CD4-positive, alpha-beta T cell (primary cell): ENCODE measurements around the gene PPP1R36. TPM values are rescaled to one million over a fixed set of nuclear protein-coding genes. Genes with fewer than 3 reads are reported as not detected.

Experiments used
- ATAC-seq: fragments of 200-7000 bp; cut with Tn5 transposase; one replicate; pipeline ENCODE4 v1.10.0; 2022; ENCODE audit warnings: mild to moderate bottlenecking; ENCODE audit not compliant: poor library complexity
- CTCF ChIA-PET: fragments of 350-600 bp; sonication (Branson Sonifier 250); formaldehyde crosslinking; loops from one replicate; lab custom pipeline; 2021; ENCODE audit warnings: antibody characterized with exemption, inconsistent platforms; lab: Charles Lee
- POLR2A ChIA-PET: fragments of 350-600 bp; sonication (Branson Sonifier 250); formaldehyde crosslinking; loops from one replicate; lab custom pipeline; 2021; ENCODE audit warnings: antibody characterized with exemption, inconsistent platforms; lab: Charles Lee
- DNase-seq, 14 experiments: peaks; one replicate each; pipeline ENCODE4 v3.0.0-alpha.2; 2013 to 2020; ENCODE audit warnings: mixed read lengths in 2 of 14
- H3K27ac ChIP-seq, 2 donors: one replicate each; pipeline versions ENCODE4 v1.5.1 to v1.7.0; 2013; ENCODE audit warnings: low read length in 2 of 2, low read depth in 1 of 2, mild to moderate bottlenecking in 1 of 2
- H3K27me3 ChIP-seq, 2 experiments: 1 replicate in 1 of 2; 2 replicates in 1 of 2; pipeline versions ENCODE4 v1.6.1 to v1.7.0; 2013; ENCODE audit warnings: low read length in 2 of 2, control low read depth in 1 of 2, mild to moderate bottlenecking in 1 of 2, moderate library complexity in 1 of 2; ENCODE audit not compliant: insufficient read depth in 2 of 2, control insufficient read depth in 1 of 2
- H3K36me3 ChIP-seq: one replicate; pipeline ENCODE4 v1.6.1; 2013; ENCODE audit warnings: low read length, control low read depth; ENCODE audit not compliant: insufficient read depth
- H3K4me1 ChIP-seq: one replicate; pipeline ENCODE4 v1.6.1; 2013; ENCODE audit warnings: low read length, control low read depth; ENCODE audit not compliant: insufficient read depth
- H3K4me3 ChIP-seq: one replicate; pipeline ENCODE4 v1.5.1; 2013; ENCODE audit warnings: mild to moderate bottlenecking, low read length, moderate library complexity
- H3K9me3 ChIP-seq, 2 experiments: 1 replicate in 1 of 2; 2 replicates in 1 of 2; pipeline versions ENCODE4 v1.6.1 to v1.7.0; 2013; ENCODE audit warnings: low read length in 2 of 2, mild to moderate bottlenecking in 2 of 2, control low read depth in 1 of 2, moderate library complexity in 1 of 2; ENCODE audit not compliant: control insufficient read depth in 1 of 2, insufficient read depth in 1 of 2
- H3K27ac Mint-ChIP-seq: one replicate; pipeline ENCODE4 v1.8.0; 2020; ENCODE audit warnings: mixed read lengths
- H3K27me3 Mint-ChIP-seq: one replicate; pipeline ENCODE4 v1.8.0; 2021; ENCODE audit warnings: mixed read lengths
- H3K36me3 Mint-ChIP-seq: one replicate; pipeline ENCODE4 v1.8.0; 2021; ENCODE audit warnings: low read depth, mixed read lengths
- H3K4me1 Mint-ChIP-seq: one replicate; pipeline ENCODE4 v1.8.0; 2021; ENCODE audit warnings: low read depth, mixed read lengths
- H3K4me3 Mint-ChIP-seq: one replicate; pipeline ENCODE4 v1.8.0; 2020; ENCODE audit warnings: mild to moderate bottlenecking, mixed read lengths
- H3K9me3 Mint-ChIP-seq: one replicate; pipeline ENCODE4 v1.8.0; 2020; ENCODE audit warnings: mixed read lengths
- CTCF ChIP-seq: fragments of 200-600 bp; IDR thresholded peaks from one replicate; pipeline ENCODE4 v1.8.0; 2022; ENCODE audit warnings: antibody characterized with exemption, mild to moderate bottlenecking
- intact Hi-C, 2 experiments: fragments of 100-400 bp; cut with DNase I in 1 of 2; cut with micrococcal nuclease in 1 of 2; formaldehyde crosslinking; loops; one replicate each; pipeline versions ENCODE4 v1.15.1 to v1.9.0; 2023 to 2025; cut with DNase I, micrococcal nuclease
- total RNA-seq, 174 experiments: library from RNA in 2 of 174; stranded (reverse) in 2 of 174; gene quantifications; one replicate each; pipeline ENCODE4 v1.2.3 and lab custom pipeline; 2021 to 2026

PPP1R36 gene
- total RNA-seq, 2 experiments from 2014 or later, result not detected

DNA sequence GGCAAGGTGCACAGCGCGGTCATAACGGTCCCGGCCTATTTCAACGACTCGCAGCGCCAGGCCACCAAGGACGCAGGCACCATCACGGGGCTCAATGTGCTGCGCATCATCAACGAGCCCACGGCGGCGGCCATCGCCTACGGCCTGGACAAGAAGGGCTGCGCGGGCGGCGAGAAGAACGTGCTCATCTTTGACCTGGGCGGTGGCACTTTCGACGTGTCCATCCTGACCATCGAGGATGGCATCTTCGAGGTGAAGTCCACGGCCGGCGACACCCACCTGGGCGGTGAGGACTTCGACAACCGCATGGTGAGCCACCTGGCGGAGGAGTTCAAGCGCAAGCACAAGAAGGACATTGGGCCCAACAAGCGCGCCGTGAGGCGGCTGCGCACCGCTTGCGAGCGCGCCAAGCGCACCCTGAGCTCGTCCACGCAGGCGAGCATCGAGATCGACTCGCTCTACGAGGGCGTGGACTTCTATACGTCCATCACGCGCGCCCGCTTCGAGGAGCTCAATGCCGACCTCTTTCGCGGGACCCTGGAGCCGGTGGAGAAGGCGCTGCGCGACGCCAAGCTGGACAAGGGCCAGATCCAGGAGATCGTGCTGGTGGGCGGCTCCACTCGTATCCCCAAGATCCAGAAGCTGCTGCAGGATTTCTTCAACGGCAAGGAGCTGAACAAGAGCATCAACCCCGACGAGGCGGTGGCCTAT lies 8.3 kb upstream of the PPP1R36 start:
- no peak for ATAC-seq
- Histone ChIP-seq H3K4me1 (peaks cover 41% of the 10 kb centered on the region), H3K4me3 (peak overlapping the region; percentile 86), H3K27ac (no peak overlapping the region), H3K9me3 (peaks cover 0 to 24% of the 10 kb centered on the region in 2 experiments), H3K27me3 (no peaks in the 10 kb centered on the region), H3K36me3 (no peaks in the 10 kb centered on the region)
- no peak for TF ChIP-seq CTCF
- Mint-ChIP-seq H3K27me3 (peaks cover 6% of the 10 kb centered on the region), H3K36me3 (peaks cover 6% of the 10 kb centered on the region), H3K9me3 (no peaks in the 10 kb centered on the region), H3K27ac (no peak overlapping the region), H3K4me3 (peak overlapping the region; percentile 98), H3K4me1 (peaks cover 43% of the 10 kb centered on the region)
- intact Hi-C loops, result loop anchor here (2.0 to 10.0 kb wide), 4 partner anchors 39 to 997 kb away; partner anchors contain the start of genes CHURC1 (in 1 of the 2), PPP2R5E (in 1 of the 2) and ZBTB25 (in 1 of the 2)
- CTCF ChIA-PET, result no interaction called here
- POLR2A ChIA-PET, result interaction anchor here (0.6 to 5.3 kb wide), 8 partner anchors 8 to 1254 kb away, joined by 3 to 67 read pairs (median 4); partner anchors contain the start of genes CHURC1, PPP1R36, ZBTB1 and ZBTB25
- DNase-seq, result peak in 7 of 14 experiments; percentile 3 to 59 (median 15)

DNA sequence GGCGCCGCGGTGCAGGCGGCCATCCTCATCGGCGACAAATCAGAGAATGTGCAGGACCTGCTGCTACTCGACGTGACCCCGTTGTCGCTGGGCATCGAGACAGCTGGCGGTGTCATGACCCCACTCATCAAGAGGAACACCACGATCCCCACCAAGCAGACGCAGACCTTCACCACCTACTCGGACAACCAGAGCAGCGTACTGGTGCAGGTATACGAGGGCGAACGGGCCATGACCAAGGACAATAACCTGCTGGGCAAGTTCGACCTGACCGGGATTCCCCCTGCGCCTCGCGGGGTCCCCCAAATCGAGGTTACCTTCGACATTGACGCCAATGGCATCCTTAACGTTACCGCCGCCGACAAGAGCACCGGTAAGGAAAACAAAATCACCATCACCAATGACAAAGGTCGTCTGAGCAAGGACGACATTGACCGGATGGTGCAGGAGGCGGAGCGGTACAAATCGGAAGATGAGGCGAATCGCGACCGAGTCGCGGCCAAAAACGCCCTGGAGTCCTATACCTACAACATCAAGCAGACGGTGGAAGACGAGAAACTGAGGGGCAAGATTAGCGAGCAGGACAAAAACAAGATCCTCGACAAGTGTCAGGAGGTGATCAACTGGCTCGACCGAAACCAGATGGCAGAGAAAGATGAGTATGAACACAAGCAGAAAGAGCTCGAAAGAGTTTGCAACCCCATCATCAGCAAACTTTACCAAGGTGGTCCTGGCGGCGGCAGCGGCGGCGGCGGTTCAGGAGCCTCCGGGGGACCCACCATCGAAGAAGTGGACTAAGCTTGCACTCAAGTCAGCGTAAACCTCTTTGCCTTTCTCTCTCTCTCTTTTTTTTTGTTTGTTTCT lies 7.6 kb upstream of the PPP1R36 start:
- ATAC-seq, result no peak
- Mint-ChIP-seq H3K27me3 (peaks cover 6% of the 10 kb centered on the region), H3K36me3 (peaks cover 6% of the 10 kb centered on the region), H3K4me3 (peak overlapping the region; percentile 98), H3K9me3 (no peaks in the 10 kb centered on the region), H3K27ac (peak overlapping the region; percentile 2), H3K4me1 (peaks cover 43% of the 10 kb centered on the region)
- peak in 3 of 14 experiments; percentile 14 to 42 (median 29) for DNase-seq
- POLR2A ChIA-PET, result interaction anchor here (0.6 to 5.3 kb wide), 9 partner anchors 11 to 1253 kb away, joined by 3 to 67 read pairs (median 3); partner anchors contain the start of genes MTHFD1, ZBTB1 and ZBTB25
- H3K4me1 ChIP-seq, result peaks cover 41% of the 10 kb centered on the region
- intact Hi-C loops, result loop anchor here (2.0 to 10.0 kb wide), 4 partner anchors 39 to 997 kb away; partner anchors contain the start of genes CHURC1 (in 1 of the 2), PPP2R5E (in 1 of the 2) and ZBTB25 (in 1 of the 2)
- peaks cover 0 to 24% of the 10 kb centered on the region in 2 experiments for H3K9me3 ChIP-seq
- peak overlapping the region; percentile 86 for H3K4me3 ChIP-seq
- TF ChIP-seq CTCF, result no peak
- no peaks in the 10 kb centered on the region for H3K36me3 ChIP-seq
- H3K27me3 ChIP-seq, result no peaks in the 10 kb centered on the region
- no peak overlapping the region for H3K27ac ChIP-seq
- CTCF ChIA-PET, result no interaction called here

- CTCF ChIA-PET, result no interaction called here
- peaks cover 41% of the 10 kb centered on the region for H3K4me1 ChIP-seq
- H3K4me3 Mint-ChIP-seq, result peak overlapping the region; percentile 98
Measured at GRCh38 chr14:64542836-64543201, 6.9 kb upstream of the PPP1R36 start.

More at GRCh38 chr14:64542836-64543201, 6.9 kb upstream of the PPP1R36 start:
- H3K4me3 ChIP-seq, result peak overlapping the region; percentile 86
- Mint-ChIP-seq H3K27ac (no peak overlapping the region), H3K9me3 (no peaks in the 10 kb centered on the region), H3K27me3 (peaks cover 6% of the 10 kb centered on the region), H3K36me3 (peaks cover 6% of the 10 kb centered on the region), H3K4me1 (peaks cover 43% of the 10 kb centered on the region)
- H3K9me3 ChIP-seq, result peaks cover 0 to 24% of the 10 kb centered on the region in 2 experiments
- POLR2A ChIA-PET, result interaction anchor here (0.7 to 1.4 kb wide), 4 partner anchors 12 to 155 kb away, joined by 3 to 6 read pairs (median 3); partner anchors contain the start of gene MTHFD1
- H3K27ac ChIP-seq, result no peak overlapping the region
- H3K27me3 ChIP-seq, result no peaks in the 10 kb centered on the region
- ATAC-seq (no peak), DNase-seq (no peak)
- H3K36me3 ChIP-seq, result no peaks in the 10 kb centered on the region
- intact Hi-C loops, result loop anchor here in 1 of 2 experiments (10.0 kb wide), 2 partner anchors 372 to 998 kb away; partner anchors contain the start of genes CHURC1 and PPP2R5E
- no peak for TF ChIP-seq CTCF
